ENCODE data around the gene VMP1.
"Not testable (repeated sequence)": the region's sequence is repeated elsewhere in the genome, so short reads cannot be mapped to it uniquely, and the experiment has no call there.

The VMP1 gene

DNA sequence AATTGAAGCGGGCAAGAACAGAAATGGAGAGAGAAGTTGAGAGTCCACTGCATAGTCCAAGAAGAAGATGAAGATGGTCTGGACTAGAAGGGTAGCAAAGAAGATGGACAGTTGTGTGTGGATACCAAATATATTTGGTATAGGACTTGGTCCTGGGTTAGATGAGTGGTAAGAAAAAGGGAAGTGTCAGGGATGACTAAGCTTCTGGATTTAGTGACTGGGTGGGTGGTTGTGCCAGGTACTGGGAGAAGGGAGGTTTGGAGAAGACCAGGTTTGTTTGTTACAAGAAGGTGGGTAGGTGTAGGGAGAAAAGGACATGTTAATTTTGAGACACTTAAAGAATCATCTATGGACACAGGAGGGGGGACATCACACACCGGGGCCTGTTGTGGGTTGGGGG, 5.4 kb downstream of the VMP1 start:
- FAIRE-seq, result no peak

DNA sequence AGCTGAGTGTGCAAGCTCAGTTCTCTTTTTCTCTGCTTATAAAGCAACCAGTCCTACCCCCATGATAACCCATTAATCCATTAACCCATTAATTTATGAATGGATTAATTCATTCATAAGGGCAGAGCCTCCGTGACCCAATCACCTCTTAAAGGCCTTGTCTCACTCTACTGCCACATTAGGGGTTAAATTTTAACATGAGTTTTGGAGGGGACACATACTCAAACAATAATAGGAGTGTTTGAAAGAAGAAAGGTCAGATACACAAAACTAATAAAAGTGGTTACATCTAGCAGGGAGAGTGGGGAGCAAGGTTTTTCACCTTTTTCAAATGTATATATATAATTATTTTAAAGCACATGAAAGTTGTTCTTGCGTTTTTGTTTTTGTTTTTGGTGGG, 6.8 kb downstream of the VMP1 start:
- FAIRE-seq, result no peak

DNA sequence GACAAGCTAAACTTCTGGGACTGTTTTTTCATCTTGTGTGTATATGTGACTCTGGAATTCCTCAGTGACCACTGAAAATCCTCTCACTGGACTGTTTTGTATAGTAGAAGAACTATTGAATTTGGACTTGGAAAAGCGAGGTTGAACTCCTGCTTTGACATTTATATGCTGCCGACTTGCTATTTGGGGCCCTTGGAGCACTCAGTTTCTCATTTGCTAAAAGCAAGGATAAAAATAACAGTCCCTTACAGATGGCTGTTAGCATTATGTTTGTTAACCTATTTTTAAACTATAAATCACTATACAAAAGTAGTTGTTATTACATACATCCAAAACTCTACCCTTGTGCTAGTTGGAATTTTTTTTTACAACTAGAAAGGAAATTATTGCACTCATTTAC, 9.0 kb downstream of the VMP1 start:
- no peak for FAIRE-seq

DNA sequence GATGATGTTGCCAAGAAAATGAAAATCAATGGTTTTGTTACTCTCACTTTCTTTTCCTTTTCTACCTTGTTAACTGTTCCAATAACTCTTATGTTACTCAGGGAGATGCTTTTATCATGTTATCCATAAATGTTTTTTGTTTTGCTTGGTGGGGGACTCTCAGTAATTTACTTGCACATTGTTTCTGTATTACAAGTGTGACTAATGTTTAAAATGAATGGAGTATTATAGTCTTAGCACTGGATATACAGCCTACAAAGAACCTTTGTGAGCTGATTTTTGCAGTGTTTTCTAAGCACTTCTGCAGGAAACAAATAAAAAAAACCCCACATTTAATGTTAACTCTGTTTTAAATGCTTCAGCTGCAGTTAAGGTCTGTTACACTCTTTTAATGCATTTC, 12.1 kb downstream of the VMP1 start:
- no peak for FAIRE-seq

DNA sequence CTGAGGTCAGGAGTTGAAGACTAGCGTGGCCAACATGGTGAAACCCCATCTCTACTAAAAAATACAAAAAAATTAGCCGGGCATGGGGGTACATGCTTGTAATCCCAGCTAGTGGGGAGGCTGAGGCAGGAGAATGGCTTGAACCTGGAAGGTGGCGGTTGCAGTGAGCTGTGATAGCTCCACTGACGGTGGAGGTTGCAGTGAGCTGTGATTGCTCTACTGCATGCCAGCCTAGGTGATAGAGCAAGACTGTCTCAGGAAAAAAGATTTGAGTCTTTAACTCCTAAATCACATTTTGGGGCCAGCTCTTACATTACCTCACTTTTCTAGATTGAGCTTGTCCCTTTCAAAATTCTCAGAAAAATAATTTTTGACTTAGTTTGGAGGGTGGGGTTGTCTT, 15.2 kb downstream of the VMP1 start:
- FAIRE-seq, result no peak

DNA sequence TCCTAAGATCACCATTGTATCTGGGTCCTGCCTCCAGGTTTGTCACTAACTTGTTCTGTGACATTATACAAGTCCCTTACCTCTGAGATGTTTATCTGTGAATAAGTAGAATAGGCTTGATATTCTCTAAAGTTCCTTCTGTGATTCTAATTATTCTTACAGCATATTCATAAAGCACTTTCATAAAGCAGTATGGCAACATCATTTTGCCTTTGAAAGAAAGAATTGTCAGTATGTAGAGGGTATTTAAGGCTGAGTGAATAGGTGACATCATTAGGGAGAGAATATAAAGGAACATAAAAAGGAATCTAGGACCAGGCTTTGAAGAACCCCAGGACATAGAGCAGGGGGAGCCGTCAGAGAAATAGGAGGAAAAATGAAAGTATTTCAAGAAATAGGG, 15.6 kb downstream of the VMP1 start:
- FAIRE-seq, result no peak

DNA sequence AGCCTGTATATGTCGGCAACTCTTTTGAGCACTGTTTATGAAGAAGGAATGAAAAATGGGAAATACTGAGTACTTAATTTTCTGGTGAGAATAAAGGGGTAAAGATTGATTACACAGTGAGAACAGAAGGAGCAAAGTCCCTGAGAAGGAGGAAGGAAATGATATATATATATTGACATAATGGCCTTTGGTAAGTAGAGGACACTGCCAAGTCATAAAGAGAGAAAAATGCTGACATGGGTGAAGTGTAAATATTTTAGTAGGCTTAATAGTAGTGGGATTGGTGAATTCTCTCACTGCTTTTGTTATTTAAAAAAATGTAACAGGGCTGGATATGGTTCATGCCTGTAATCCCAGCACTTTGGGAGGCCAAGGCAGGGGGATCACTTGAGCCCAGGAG, 16.2 kb downstream of the VMP1 start:
- FAIRE-seq, result no peak

DNA sequence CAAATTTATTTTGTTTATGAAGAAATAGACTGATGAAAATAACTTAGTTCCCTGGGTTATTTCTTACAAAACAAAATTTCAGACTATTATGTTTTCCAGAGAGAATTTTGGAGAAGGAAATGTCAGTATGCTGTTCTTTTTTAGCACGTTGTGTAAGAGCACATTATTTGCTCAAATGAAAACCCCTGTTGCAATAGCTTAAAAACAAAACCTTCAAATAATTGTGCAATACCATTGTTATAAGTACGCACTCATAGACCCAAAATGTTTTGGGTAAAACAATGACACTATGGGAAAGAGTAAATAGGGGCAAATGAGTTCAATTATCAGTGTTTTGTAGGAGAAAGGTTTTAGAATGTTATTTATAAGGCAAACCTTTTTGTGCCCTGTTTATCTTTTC, 18.2 kb downstream of the VMP1 start:
- peak; percentile 33 for FAIRE-seq

DNA sequence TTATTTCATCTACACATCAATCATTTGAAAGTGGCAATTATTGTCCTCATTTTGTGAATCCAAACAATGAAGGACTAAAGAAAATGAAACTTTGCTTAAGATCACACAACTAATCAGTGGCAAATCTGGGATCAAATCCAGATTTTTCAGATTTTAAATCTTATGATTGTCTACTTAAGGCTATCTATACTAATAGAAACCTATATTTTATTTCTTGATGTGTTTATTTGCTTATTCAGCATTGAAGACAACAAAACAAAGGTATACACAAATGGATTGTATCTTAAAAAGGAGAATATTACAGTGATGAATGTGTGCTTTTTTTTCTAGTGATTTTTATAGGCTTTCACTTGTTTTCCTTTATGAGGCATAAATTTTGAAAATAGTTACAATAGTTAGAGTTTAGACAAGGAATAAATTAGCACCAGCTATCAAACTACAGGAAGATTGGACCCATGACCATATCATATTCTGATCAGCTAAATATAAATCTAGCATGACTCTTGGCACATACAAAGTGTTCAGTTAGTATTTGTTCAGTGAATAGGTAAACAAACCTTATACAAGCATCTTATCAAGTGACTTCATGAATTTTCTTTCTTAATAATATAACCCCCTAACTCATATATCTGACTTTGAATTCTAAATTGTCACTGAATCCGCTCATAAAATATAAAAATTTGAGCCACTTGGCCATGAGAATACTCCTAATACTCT, 20.5 kb downstream of the VMP1 start:
- FAIRE-seq, result peak; percentile 12

DNA sequence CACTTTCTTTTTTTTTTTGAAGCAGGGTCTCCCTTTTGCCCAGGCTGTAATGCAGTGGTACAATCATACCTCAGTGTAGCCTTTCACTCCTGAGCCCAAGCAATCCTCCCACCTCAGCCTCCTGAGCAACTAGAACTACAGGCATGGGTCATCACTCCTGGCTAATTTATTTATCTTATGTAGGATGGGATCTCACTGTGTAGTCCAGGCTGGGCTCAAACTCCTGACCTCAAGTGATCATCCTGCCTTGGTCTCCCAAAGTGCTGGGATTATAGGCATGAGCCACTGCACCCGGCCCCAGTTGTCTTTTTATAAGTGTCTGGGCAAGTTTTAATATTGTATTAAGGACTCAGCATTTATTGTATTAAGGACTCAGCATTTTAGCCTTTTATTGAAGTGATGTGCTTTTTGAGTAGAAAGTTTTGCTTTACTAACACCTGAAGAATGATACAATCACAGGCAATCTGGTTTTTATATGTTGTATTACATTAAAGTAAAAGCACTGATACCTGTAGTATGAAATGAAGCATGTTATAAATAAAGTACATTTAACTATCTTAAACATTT, 22.9 kb downstream of the VMP1 start:
- no peak for FAIRE-seq

DNA sequence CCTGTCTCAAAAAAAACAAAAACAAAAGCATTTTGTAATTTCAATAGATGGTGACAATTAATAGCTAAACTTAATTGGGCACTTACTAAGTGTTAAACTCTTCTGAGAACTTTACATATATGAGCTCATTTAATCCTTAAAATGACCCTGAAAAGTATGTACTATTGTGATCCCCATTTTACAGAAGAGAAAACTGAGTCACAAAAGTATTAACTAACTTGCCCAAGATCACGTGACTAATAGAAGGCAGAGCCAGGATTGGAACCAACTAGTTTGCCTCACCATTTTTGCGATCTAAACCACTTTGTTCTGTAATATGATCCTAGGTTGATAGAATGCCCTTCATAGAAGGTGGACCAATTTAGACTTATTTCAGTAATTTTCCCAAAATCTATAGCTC, 26.2 kb downstream of the VMP1 start:
- no peak for FAIRE-seq

DNA sequence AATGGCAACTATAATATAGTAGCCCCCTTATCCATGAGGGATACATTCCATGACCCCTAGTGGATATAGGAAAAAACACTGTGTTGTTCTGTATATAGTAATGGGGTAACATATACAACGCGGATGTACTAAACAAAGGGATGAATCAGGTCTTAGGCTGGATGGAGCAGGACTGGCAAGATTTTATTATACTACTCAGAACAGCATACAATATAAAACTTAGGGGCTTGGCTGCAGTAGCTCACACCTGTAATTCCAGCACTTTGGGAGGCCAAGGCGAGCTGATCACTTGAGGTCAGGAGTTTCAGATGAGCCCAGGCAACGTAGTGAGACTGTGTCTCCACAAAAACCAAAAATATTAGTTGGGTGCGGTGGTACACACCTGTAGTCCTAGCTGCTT, 26.8 kb downstream of the VMP1 start:
- no peak for FAIRE-seq

DNA sequence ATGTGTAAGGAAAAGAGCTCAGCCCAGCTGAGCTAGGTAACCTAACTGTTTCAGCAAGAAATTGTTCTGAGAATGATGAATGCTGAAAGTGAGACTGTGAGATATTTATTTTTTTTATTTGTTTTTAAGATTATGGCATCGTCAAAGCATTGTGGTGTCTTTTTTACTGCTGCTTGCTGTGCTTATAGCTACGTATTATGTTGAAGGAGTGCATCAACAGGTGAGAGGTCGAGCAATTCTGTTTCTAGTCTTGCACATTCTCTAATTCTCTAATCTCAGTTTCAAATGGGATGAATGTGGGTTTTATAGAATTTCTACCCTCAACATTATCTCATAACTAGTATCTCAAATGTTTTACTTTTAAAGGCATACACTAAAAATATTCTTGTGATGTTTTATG, 29.9 kb downstream of the VMP1 start:
- no peak for FAIRE-seq

DNA sequence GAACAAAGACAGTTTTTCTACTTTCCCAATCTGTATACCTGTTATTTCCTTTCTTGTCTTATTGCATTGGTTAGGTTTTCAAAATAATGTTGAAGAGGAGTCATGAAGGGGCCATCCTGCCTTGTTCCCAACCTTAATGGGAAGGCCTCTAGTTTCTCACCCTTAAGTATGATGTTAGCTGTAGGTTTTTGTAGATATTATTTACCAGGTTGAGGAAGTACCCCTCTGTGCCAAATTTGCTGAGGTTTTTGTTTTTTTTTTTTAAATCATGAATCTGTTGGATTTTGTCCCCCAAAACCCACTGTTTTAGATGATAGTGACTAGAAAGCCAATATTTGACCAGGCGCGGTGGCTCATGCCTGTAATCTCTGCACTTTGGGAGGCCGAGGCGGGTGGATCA, 36.4 kb downstream of the VMP1 start:
- no peak for FAIRE-seq

DNA sequence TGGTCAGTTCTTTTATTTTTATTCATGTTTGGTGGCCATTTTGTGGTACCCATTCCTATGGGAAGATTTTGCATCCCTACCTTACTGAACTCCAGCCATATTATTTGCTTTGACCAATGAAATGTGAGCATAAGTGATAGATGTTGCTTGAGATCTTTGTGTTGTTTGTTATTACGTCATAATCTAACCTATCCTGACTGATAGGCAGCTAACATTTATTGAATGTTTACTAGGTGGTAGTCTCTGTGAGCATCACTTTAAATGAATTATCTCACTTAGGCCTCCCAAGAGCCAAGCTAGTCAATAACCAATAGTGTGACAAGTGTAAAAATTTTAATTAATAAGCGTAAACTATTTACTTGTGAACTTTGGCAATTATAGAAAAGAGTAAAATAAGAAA, 37.6 kb downstream of the VMP1 start:
- no peak for FAIRE-seq

DNA sequence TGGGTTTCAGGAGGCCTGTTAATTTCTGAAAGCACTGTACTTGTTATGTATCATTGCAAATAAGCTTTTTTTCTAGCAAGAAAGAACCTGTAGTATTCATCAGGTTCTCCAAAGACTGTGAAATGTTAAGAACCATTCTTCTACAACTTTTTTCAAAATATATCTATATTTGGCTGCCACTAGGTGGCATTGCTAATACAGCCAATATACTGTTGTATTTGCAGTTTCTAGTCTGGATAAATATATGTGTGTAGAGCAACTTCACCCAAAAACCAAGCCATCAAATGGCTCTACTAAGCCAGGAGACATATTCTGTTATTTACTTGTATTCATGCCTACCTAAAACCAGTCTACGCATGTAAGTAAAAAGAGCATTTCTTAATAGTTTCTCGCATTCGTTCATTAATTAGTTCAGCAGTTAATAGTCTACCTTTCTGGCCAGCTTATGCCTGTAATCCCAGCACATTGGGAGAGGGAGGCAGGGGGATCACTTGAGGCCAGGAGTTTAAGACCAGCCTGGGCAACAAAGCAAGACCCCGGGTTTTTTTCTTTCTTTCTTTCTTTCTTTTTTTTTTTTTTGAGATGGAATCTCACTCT, 39.5 kb downstream of the VMP1 start:
- FAIRE-seq, result no peak

DNA sequence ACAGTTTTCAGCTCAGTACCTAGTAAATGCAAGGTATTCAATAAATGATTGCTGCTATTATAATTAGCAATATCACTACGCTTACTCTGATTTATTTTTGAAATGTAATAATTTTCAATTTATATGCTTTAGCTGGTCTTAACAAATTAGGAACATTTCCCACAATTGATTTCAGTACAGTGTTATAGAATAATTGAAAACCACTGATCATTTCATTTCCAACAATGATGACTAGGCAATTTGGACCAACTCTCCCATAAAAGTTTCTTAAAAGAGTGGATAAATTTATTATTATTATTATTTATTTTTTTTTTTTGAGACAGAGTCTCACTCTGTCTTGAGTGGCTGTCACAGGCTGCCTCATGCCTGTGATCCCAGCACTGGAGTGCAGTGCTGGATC, 41.1 kb downstream of the VMP1 start:
- no peak for FAIRE-seq

DNA sequence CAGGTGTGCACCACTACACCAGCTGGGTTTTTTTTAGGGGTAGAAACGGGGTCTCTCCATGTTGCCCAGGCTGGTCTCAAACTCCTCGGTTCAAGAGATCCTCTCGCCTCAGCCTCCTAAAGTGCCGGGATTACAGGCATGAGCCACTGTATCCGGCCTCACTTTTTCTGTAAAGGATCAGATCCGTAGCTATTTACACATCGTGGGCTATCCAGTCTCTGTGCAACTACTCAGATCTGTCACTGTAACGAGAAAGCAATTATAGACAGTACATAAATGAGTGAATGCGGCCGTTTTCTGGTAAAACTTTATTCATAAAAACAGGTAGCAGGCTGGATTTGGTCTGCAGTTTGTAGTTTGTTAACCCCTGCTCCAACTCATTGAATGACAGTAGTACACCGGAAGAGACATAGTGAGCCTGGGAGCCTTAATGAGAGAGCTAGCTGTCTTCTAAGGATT, 44.5 kb downstream of the VMP1 start:
- FAIRE-seq, result no peak

DNA sequence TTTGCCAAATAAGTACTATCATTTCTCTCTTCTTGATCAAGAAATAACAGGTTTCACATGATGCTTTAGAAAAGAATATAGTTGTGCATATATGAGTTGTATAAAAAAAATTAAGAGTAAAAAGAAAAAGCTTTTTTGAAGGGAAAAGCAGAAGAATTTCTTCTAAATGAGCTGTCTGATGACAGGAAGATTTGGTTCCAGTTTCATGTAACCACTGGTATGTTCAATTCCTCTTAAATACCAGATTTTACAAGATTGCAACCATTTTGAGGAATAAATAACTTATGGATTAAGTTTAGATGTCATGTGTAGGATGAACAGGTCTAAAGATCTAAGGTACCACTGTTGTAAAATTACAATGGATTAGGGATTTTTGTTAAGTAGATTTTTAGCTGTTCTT, 45.0 kb downstream of the VMP1 start:
- FAIRE-seq, result no peak

DNA sequence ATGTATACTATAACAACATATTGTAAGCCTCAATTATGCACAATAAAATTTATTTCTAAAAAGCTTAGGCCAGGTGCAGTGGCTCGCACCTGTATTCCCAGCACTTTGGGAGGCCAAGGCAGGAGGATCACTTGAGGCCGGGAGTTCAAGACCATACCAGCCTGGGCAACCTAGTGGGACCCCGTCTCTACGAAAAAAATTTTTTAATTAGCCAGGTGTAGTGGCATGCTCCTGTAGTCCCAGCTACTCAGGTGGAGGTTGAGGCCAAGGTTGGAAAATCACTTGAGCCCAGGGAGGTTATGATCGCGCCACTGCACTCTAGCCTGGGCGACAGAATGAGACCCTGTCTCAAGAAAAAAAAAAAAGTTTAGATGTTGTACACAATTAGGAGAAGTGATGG, 45.5 kb downstream of the VMP1 start:
- no peak for FAIRE-seq

DNA sequence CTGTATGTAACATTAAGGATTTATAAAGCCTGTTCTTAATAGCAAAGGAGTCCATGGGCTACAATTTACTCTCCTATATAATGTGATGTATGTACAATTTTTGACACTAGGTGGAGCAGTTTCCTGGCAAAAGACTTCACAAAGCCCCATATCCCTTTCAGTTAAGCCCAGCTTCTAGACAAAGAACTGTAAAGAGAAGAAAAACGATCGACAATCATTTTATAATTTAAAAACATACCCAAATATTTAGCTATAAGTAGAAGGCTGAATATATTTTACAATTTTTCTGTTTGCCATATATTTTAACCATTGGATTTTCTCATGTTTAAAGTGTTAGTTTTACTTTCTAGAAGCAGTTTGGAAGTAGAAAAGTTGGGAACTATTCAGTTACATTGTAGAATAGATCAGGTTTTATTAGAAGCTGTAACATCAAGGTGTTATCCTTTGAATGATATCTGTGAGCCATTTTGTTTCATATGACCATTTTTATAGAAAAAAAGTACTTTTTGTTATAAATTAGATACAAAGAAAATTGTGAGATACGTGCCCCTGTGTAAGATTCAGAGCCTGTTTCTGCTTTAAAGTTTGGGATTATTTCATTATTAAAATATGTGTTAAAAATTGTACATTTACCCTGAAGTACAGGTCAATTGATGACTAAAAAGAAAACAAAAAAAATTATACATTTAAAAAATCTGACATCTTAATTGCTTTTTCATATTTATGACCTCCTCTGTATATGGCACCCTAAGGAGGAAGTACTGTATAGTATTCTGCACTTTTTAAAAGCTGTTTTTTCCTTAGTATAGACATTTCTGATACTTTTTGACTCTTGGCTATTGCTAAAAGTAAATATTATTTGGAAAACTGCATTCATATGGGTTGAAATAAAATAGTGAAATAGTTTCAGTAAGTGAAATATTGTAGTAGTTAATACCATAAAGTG, 46.3 kb downstream of the VMP1 start:
- FAIRE-seq, result peak; percentile 91

DNA sequence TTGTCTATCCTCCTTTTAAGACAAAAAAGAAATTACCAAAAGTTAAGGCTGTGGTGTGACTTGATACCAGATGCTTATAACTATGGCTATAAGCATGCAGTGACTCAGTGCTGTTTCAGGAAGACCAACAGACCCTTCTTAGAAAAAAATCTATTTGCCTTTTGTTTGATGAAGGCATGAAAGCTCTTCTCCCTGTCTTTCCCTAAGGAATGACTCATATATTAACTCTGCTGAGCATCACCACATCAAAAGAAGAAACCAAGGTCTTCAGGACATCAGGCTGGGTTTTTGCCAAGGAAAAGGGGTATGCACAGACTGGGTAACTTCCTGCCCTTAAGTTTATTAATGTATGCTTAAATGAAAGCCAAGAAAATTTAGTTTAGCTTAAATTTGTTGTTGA, 47.1 kb downstream of the VMP1 start:
- FAIRE-seq, result no peak

DNA sequence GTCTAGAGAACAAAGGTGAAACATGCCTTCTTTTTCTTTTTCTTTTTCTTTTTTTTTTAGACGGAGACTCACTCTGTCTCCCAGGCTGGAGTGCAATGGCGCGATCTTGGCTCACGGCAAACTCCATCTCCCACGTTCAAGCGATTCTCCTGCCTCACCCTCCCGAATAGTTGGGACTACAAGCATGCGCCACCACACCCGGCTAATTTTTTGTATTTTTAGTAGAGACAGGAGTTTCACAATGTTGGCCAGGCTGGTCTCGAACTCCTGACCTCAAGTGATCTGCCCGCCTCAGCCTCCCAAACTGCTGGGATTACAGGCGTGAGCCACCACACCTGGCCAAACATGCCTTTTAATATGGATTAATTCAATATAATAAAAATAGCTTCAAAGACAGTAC, 47.6 kb downstream of the VMP1 start:
- not testable (repeated sequence) for FAIRE-seq
